Gastroesophageal sphincter (tissue), 4 donors: ENCODE results near the gene ZCCHC24. TPM values are rescaled to one million over a fixed set of nuclear protein-coding genes. Genes with fewer than 3 reads are reported as not detected.
"Not testable (repeated sequence)": the region's sequence is repeated elsewhere in the genome, so short reads cannot be mapped to it uniquely, and the experiment has no call there.

Source experiments
- ATAC-seq: fragments of 150-250 bp; one replicate; pipeline ENCODE4 v1.9.1; 2016; ENCODE audit warnings: mild to moderate bottlenecking, moderate library complexity
- H3K27ac ChIP-seq, 4 donors: fragments of 200-600 bp; sonication (generic) in 3 of 4; 1 replicate in 3 of 4; 2 replicates in 1 of 4; pipeline ENCODE4 v1.5.1; 2016 to 2019
- H3K27me3 ChIP-seq: fragments of 200-600 bp; sonication (generic); one replicate; pipeline ENCODE4 v1.5.1; 2019
- H3K36me3 ChIP-seq, 2 donors: fragments of 200-600 bp; sonication (generic); one replicate each; pipeline ENCODE4 v1.5.1; 2019; ENCODE audit warnings: control low read depth in 1 of 2
- H3K4me1 ChIP-seq, 3 donors: fragments of 200-600 bp; sonication (generic); 1 replicate in 2 of 3; 2 replicates in 1 of 3; pipeline ENCODE4 v1.5.1; 2016 to 2019; ENCODE audit warnings: control low read depth in 2 of 3
- H3K4me3 ChIP-seq, 2 donors: fragments of 200-600 bp; sonication (generic); one replicate each; pipeline ENCODE4 v1.5.1; 2019; ENCODE audit warnings: mild to moderate bottlenecking in 1 of 2, moderate library complexity in 1 of 2
- H3K9me3 ChIP-seq, 3 donors: fragments of 200-600 bp; sonication (generic); one replicate each; pipeline ENCODE4 v1.5.1; 2017 to 2019; ENCODE audit warnings: control low read depth in 2 of 3
- CTCF ChIP-seq, 4 experiments: fragments of 200-600 bp in 2 of 4; fragments of 450-650 bp in 2 of 4; sonication (generic) in 1 of 4; IDR thresholded peaks; one replicate each; pipeline ENCODE4 v1.5.1; 2017 to 2019; ENCODE audit warnings: antibody characterized with exemption in 4 of 4, mild to moderate bottlenecking in 2 of 4, moderate library complexity in 2 of 4
- EP300 ChIP-seq: sonication (generic); formaldehyde crosslinking; IDR thresholded peaks from one replicate; pipeline ENCODE4 v1.6.1; 2017; ENCODE audit warnings: antibody characterized with exemption, mild to moderate bottlenecking
- POLR2A ChIP-seq, 2 donors: fragments of 450-650 bp; IDR thresholded peaks; one replicate each; pipeline ENCODE4 v1.6.1; 2017; ENCODE audit warnings: antibody characterized with exemption in 2 of 2, mild to moderate bottlenecking in 2 of 2, moderate library complexity in 1 of 2
- POLR2AphosphoS5 ChIP-seq: sonication (generic); formaldehyde crosslinking; IDR thresholded peaks from one replicate; pipeline ENCODE4 v1.6.1; 2017; ENCODE audit warnings: antibody characterized with exemption
- WGBS, 2 donors: methylation state at CpG; one replicate each; pipeline ENCODE4 v1.1.5; 2018; ENCODE audit warnings: low coverage in 1 of 2; 5-methylcytosine and 5-hydroxymethylcytosine counted together
- total RNA-seq, 4 donors: library from RNA; depleted of rRNA; stranded (reverse); fragments of >200 nt; gene quantifications; one replicate each; pipeline ENCODE4 v1.1.0, GENCODE V29; 2016

ZCCHC24 gene
- total RNA-seq, 4 donors from 2014 or later: 60.5 to 186 (median 84.1) TPM

GRCh38 chr10:79336276-79336675, 109.1 kb downstream of the ZCCHC24 start:
- Histone ChIP-seq H3K27me3 (no peaks in the 10 kb centered on the region), H3K9me3 (no peaks in the 10 kb centered on the region), H3K27ac (no peak overlapping the region), H3K4me1 (peaks cover 0 to 18% (median 0%) of the 10 kb centered on the region in 3 donors), H3K4me3 (no peak overlapping the region), H3K36me3 (no peaks in the 10 kb centered on the region)
- WGBS, 2 donors: 86 to 100% methylated on average over 1 of the region's 3 CpGs
- ATAC-seq: peak; percentile 4
- TF ChIP-seq POLR2A (IDR thresholded peaks at IDR 0.05) (no peak), POLR2AphosphoS5 (no peak), CTCF (IDR thresholded peaks at IDR 0.05) (no peak), EP300 (no peak)

DNA sequence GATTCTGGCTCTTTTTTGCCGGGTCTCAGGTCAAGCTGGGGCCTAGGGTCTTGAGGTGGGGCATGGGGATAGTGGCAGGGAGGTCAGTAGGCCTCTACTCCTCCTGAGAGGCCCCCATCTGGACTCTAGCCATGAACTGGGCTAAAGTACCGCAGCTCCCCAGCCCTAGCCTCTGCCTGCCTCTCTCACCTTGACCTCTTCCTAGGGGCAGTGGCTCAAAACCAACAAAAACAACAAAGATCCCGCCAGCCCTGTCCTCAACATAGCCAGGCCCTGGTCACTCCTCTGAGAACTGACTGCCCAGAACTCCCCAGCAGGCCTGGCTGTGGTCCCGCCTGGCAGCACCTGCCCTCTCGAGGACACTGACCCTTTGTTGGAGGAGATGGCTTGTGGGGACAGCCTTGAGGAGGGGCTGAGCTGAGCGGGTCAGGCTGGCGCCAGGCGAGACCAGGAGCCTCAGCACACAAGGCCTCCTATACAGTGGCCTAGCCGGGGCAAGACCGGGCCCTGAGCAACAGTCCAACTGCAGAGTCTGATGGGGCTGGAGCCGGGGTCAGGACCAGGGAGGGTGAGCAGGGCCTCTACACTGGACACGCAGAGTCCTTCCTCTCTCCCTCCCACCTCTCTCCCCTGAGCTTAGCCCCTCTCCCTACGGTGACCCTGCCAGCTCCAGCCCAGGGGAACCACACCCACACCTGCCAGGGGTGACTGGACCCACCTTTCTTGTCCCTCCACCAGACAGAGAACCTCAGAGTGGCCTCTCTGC, 109.8 kb downstream of the ZCCHC24 start:
- H3K4me1 ChIP-seq: peaks cover 0 to 12% (median 0%) of the 10 kb centered on the region in 3 donors
- H3K27ac ChIP-seq: no peak overlapping the region
- no peak overlapping the region for H3K4me3 ChIP-seq
- no peaks in the 10 kb centered on the region for H3K27me3 ChIP-seq
- no peaks in the 10 kb centered on the region for H3K36me3 ChIP-seq
- WGBS, 2 donors: 72 to 92% methylated on average over 2 of the region's 13 CpGs
- no peak for TF ChIP-seq POLR2AphosphoS5
- TF ChIP-seq EP300: no peak
- no peaks in the 10 kb centered on the region for H3K9me3 ChIP-seq
- peak; percentile 40 for ATAC-seq

DNA sequence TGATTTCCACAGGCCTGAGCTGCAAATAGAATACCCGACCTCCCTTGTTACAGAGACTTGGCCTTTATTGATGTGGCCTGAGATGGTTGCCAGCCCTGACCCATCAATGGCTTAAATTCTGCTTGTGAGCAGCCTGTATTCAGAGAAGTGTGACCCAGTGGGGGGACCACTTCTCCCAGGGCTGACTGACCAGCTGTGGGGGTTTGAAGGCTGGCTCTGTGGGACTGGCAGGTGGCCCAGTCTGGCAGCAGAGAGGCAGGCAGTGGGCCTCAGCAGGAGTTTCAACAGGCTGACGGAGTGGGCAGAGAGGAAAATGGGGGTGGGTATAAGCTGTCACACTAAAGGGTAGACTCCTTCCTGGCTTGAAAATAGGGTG, 110.3 kb downstream of the ZCCHC24 start:
- no CpG with 5 or more reads among the region's 2 CpGs for WGBS, 2 donors
- Histone ChIP-seq H3K4me1 (peaks cover 0 to 6% (median 0%) of the 10 kb centered on the region in 3 donors), H3K36me3 (no peaks in the 10 kb centered on the region), H3K27me3 (no peaks in the 10 kb centered on the region), H3K4me3 (no peak overlapping the region), H3K9me3 (no peaks in the 10 kb centered on the region), H3K27ac (no peak overlapping the region)
- TF ChIP-seq EP300 (no peak), POLR2AphosphoS5 (no peak), POLR2A (IDR thresholded peaks at IDR 0.05) (no peak), CTCF (IDR thresholded peaks at IDR 0.05) (no peak)
- ATAC-seq: no peak

- ATAC-seq: no peak
- Histone ChIP-seq H3K36me3 (no peaks in the 10 kb centered on the region), H3K4me3 (no peak overlapping the region), H3K27ac (no peak overlapping the region), H3K4me1 (peaks cover 0 to 6% (median 0%) of the 10 kb centered on the region in 3 donors), H3K27me3 (no peaks in the 10 kb centered on the region), H3K9me3 (no peaks in the 10 kb centered on the region)
- TF ChIP-seq POLR2A (IDR thresholded peaks at IDR 0.05): no peak
- TF ChIP-seq CTCF (IDR thresholded peaks at IDR 0.05): no peak
- no peak for TF ChIP-seq EP300
- no peak for TF ChIP-seq POLR2AphosphoS5
- 85 to 90% methylated on average over 1 to 2 of the region's 2 CpGs for WGBS, 2 donors
Measured at GRCh38 chr10:79334573-79334972, 110.9 kb downstream of the ZCCHC24 start.

DNA sequence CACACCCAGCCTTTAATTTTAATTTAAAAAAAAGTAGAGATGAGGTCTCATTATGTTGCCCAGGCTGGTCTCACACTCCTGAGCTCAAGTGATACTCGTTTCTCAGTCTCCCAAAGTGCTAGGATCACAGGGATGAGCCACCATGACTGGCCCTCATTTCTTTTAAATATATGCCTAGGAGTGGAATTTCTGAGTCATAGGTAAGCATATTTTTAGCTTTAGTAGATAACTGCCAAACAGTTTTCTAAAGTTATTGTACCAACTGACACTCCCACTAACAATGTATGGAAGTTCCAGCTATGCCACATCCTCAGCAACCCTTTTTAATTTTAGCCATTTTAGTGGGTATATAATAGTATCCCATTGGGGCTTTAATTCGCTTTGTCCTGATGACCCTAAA, 111.9 kb downstream of the ZCCHC24 start:
- WGBS, 2 donors: 71 to 90% methylated on average over 1 to 2 of the region's 2 CpGs

GRCh38 chr10:79332610-79333315, 112.7 kb downstream of the ZCCHC24 start:
- H3K27ac ChIP-seq, ATAC-seq: not testable (repeated sequence)
- WGBS, 2 donors: 60 to 92% methylated on average over 1 to 2 of the region's 10 CpGs

More for the DNA sequence above, 111.9 kb downstream of the ZCCHC24 start:
- Histone ChIP-seq H3K4me1 (peaks cover 0 to 6% (median 0%) of the 10 kb centered on the region in 3 donors), H3K4me3 (no peak overlapping the region), H3K27me3 (no peaks in the 10 kb centered on the region), H3K36me3 (no peaks in the 10 kb centered on the region), H3K9me3 (no peaks in the 10 kb centered on the region), H3K27ac (no peak overlapping the region)
- TF ChIP-seq POLR2AphosphoS5 (no peak), EP300 (no peak)
- no peak for ATAC-seq

More at GRCh38 chr10:79332610-79333315, 112.7 kb downstream of the ZCCHC24 start:
- H3K4me1 ChIP-seq, H3K9me3 ChIP-seq, H3K27me3 ChIP-seq, H3K36me3 ChIP-seq, H3K4me3 ChIP-seq: not testable (repeated sequence)

Other genes with a start within 250 kb of the ZCCHC24 start
- gene PPIF, start 98.2 kb downstream of the ZCCHC24 start, total RNA-seq: 10 to 100 TPM; 16.5 to 38.0 (median 22.8) TPM
- under 1 TPM; 0.16 to 0.35 (median 0.23) TPM for gene EIF5AL1, start 66.9 kb upstream of the ZCCHC24 start, total RNA-seq
- gene SFTPA2, start 114.8 kb upstream of the ZCCHC24 start, total RNA-seq: under 1 TPM in 1 of 4 donors, not detected in 3; 0.16 TPM
- gene SFTPA1, start 165.3 kb upstream of the ZCCHC24 start, total RNA-seq: not detected